ENCODE data around the gene TUBB2A.

TUBB2A gene

GRCh38 chr6:3152689-3153088 is 4.7 kb downstream of the TUBB2A start:
- H3K4me3 ChIP-seq: no peak overlapping the region
- no peak overlapping the region for H3K27ac ChIP-seq
- no peak for TF ChIP-seq CTCF (IDR thresholded peaks at IDR 0.05)
- no peak for DNase-seq (ENCODE audit: low spot score)

GRCh38 chr6:3151691-3152090 is 5.7 kb downstream of the TUBB2A start:
- no peak overlapping the region for H3K27ac ChIP-seq
- H3K4me3 ChIP-seq: no peak overlapping the region
- no peak for DNase-seq (ENCODE audit: low spot score)
- TF ChIP-seq CTCF (IDR thresholded peaks at IDR 0.05): no peak

GRCh38 chr6:3147914-3148757 is 9.2 kb downstream of the TUBB2A start:
- DNase-seq (ENCODE audit: low spot score): no peak
- Histone ChIP-seq H3K27ac (no peak overlapping the region), H3K4me3 (no peak overlapping the region)
- no peak for TF ChIP-seq CTCF (IDR thresholded peaks at IDR 0.05)

GRCh38 chr6:3144571-3144970 is 12.8 kb downstream of the TUBB2A start:
- Histone ChIP-seq H3K4me3 (no peak overlapping the region), H3K27ac (no peak overlapping the region)
- DNase-seq (ENCODE audit: low spot score): no peak
- no peak for TF ChIP-seq CTCF (IDR thresholded peaks at IDR 0.05)

- Histone ChIP-seq H3K4me3 (no peak overlapping the region), H3K27ac (no peak overlapping the region)
- DNase-seq (ENCODE audit: low spot score): no peak
- TF ChIP-seq CTCF (IDR thresholded peaks at IDR 0.05): no peak
Observed at GRCh38 chr6:3143158-3143557, 14.2 kb downstream of the TUBB2A start.

- no peak overlapping the region for H3K4me3 ChIP-seq
- TF ChIP-seq CTCF (IDR thresholded peaks at IDR 0.05): no peak
- no peak for DNase-seq (ENCODE audit: low spot score)
- no peak overlapping the region for H3K27ac ChIP-seq
Observed at GRCh38 chr6:3142536-3142935, 14.8 kb downstream of the TUBB2A start.

- no peak for DNase-seq (ENCODE audit: low spot score)
- TF ChIP-seq CTCF (IDR thresholded peaks at IDR 0.05): no peak
- H3K27ac ChIP-seq: peak overlapping the region in 1 of 2 donors; percentile 73
- H3K4me3 ChIP-seq: no peak overlapping the region
Observed at GRCh38 chr6:3140201-3140600, 17.1 kb downstream of the TUBB2A start.

Data from coronary artery (tissue), 2 donors.